Vagina (tissue), 2 donors: ENCODE data around the gene C15orf40. TPM values are rescaled to one million over a fixed set of nuclear protein-coding genes. Genes with fewer than 3 reads are reported as not detected.

ENCODE experiments used
- DNase-seq, 2 donors: peaks; one replicate each; pipeline ENCODE4 v3.0.0-alpha.2; 2017; ENCODE audit errors: extremely low spot score in 2 of 2
- H3K27ac ChIP-seq: fragments of 200-600 bp; sonication (generic); one replicate; pipeline ENCODE4 v1.5.1; 2019
- H3K27me3 ChIP-seq: fragments of 200-600 bp; sonication (generic); one replicate; pipeline ENCODE4 v1.5.1; 2019
- H3K36me3 ChIP-seq, 2 donors: fragments of 200-600 bp; sonication (generic); one replicate each; pipeline ENCODE4 v1.5.1; 2017 to 2019
- H3K4me1 ChIP-seq: fragments of 200-600 bp; sonication (generic); one replicate; pipeline ENCODE4 v1.5.1; 2019
- H3K4me3 ChIP-seq, 2 donors: fragments of 200-600 bp; sonication (generic); 1 replicate in 1 of 2; 2 replicates in 1 of 2; pipeline ENCODE4 v1.5.1; 2016 to 2019
- H3K9me3 ChIP-seq: fragments of 200-600 bp; sonication (generic); one replicate; pipeline ENCODE4 v1.5.1; 2019
- POLR2A ChIP-seq, 2 donors: fragments of 450-650 bp; IDR thresholded peaks; one replicate each; pipeline ENCODE4 v1.6.1; 2017; ENCODE audit warnings: antibody characterized with exemption in 2 of 2, mild to moderate bottlenecking in 2 of 2, moderate library complexity in 2 of 2
- POLR2AphosphoS5 ChIP-seq, 2 donors: sonication (generic); formaldehyde crosslinking; IDR thresholded peaks; one replicate each; pipeline ENCODE4 v1.9.0; 2017; ENCODE audit warnings: antibody characterized with exemption in 2 of 2, mild to moderate bottlenecking in 2 of 2, low read depth in 1 of 2; ENCODE audit not compliant: insufficient read depth in 1 of 2
- intact Hi-C: fragments of 100-400 bp; cut with DNase I; formaldehyde crosslinking; loops from one replicate; pipeline ENCODE4 v1.15.1; 2023
- total RNA-seq: library from RNA; depleted of rRNA; stranded (reverse); fragments of >200 nt; gene quantifications from one replicate; pipeline ENCODE4 v1.2.3, GENCODE V29; 2016
- TF ChIP-seq, protein P1 (sequence below), 3 experiments: fragments of 450-650 bp in 2 of 3; fragments of 200-600 bp in 1 of 3; sonication (generic) in 1 of 3; IDR thresholded peaks; one replicate each; pipeline ENCODE4 v1.5.1; 2017 to 2019; ENCODE audit warnings: antibody characterized with exemption in 3 of 3, mild to moderate bottlenecking in 2 of 3, moderate library complexity in 2 of 3

Gene C15orf40
- 6.9 TPM for total RNA-seq

- H3K27ac ChIP-seq = peak within 1 kb of the TSS; percentile 84
- peak in 1 of 2 donors; percentile 93 for DNase-seq
- peaks cover 0 to 29% of the 10 kb centered on the region in 2 donors for H3K36me3 ChIP-seq
- intact Hi-C loops = no loop called here
- H3K4me3 ChIP-seq = peak within 1 kb of the TSS; percentile 71 to 99
- H3K4me1 ChIP-seq = peaks cover 32% of the 10 kb centered on the region
- no peaks in the 10 kb centered on the region for H3K27me3 ChIP-seq
- TF ChIP-seq POLR2AphosphoS5 (IDR thresholded peaks at IDR 0.05; ENCODE audit: insufficient read depth in 1 of 2, low read depth in 1 of 2) = peak; percentile 94
- TF ChIP-seq, protein P1, sequence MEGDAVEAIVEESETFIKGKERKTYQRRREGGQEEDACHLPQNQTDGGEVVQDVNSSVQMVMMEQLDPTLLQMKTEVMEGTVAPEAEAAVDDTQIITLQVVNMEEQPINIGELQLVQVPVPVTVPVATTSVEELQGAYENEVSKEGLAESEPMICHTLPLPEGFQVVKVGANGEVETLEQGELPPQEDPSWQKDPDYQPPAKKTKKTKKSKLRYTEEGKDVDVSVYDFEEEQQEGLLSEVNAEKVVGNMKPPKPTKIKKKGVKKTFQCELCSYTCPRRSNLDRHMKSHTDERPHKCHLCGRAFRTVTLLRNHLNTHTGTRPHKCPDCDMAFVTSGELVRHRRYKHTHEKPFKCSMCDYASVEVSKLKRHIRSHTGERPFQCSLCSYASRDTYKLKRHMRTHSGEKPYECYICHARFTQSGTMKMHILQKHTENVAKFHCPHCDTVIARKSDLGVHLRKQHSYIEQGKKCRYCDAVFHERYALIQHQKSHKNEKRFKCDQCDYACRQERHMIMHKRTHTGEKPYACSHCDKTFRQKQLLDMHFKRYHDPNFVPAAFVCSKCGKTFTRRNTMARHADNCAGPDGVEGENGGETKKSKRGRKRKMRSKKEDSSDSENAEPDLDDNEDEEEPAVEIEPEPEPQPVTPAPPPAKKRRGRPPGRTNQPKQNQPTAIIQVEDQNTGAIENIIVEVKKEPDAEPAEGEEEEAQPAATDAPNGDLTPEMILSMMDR (IDR thresholded peaks at IDR 0.05) = peak; percentile 32 to 61 (median 44)
- peak in 1 of 2 donors; percentile 64 for TF ChIP-seq POLR2A (IDR thresholded peaks at IDR 0.05)
- H3K9me3 ChIP-seq = no peaks in the 10 kb centered on the region
These were observed at the start of gene C15orf40 for GRCh38 chr15:83011271-83012075. Gene C15orf40 (minus strand): TSS chr15:83011639. CDS start chr15:83011607, 32 bp downstream.

- intact Hi-C loops = no loop called here
- Histone ChIP-seq H3K27me3 (no peaks in the 10 kb centered on the region), H3K9me3 (no peaks in the 10 kb centered on the region), H3K27ac (no peak overlapping the region), H3K4me3 (no peak overlapping the region), H3K36me3 (peaks cover 0 to 17% of the 10 kb centered on the region in 2 donors), H3K4me1 (peaks cover 29% of the 10 kb centered on the region)
- TF ChIP-seq POLR2A (IDR thresholded peaks at IDR 0.05) = no peak
- TF ChIP-seq, protein P1 (IDR thresholded peaks at IDR 0.05) = no peak
- no peak for TF ChIP-seq POLR2AphosphoS5 (IDR thresholded peaks at IDR 0.05; ENCODE audit: insufficient read depth in 1 of 2, low read depth in 1 of 2)
- no peak for DNase-seq
These were observed 46.4 kb upstream of the C15orf40 start for GRCh38 chr15:83057696-83058376.

DNA sequence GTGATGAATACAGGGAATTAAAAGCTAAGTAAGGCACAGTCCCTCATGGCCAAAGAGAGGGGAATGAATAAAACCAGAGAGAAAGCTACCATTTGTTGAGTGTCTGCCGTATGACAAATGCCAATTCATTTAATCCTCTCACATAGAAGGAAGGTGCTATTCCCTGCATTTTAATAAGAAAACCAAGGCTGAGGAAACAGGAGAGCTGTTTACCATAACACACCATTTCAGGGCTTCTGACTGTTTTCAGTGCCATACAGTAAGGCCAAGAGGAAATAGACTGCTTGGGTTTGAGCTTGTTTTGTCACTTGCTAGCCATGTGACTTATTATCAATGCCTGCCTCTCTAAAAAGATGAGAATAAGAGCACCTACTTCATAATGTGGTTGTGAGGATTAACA is 45.6 kb upstream of the C15orf40 start:
- H3K4me1 ChIP-seq = peaks cover 22% of the 10 kb centered on the region
- no peak overlapping the region for H3K27ac ChIP-seq

DNA sequence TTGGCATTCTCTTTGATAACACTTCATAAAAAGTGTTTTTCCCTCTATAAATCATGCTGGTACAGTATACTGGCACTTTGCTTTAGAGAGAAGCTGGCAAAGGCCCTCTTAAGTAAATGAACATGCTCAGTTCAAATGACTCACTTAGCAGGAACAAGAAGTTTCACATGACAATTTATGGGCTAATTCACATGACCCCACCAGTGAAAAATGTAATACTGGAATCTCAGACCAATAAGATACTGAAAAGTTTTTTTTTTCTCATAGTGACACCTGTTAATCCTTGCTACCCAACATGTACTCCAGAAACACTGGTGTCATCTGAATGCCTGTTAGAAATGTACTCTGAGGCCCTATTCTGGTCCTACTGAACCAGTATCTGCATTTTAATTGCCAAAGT is 41.7 kb upstream of the C15orf40 start:
- H3K27ac ChIP-seq = no peak overlapping the region
- no peak overlapping the region for H3K4me3 ChIP-seq
- intact Hi-C loops = no loop called here
- no peaks in the 10 kb centered on the region for H3K27me3 ChIP-seq
- TF ChIP-seq POLR2A (IDR thresholded peaks at IDR 0.05) (no peak), POLR2AphosphoS5 (IDR thresholded peaks at IDR 0.05; ENCODE audit: insufficient read depth in 1 of 2, low read depth in 1 of 2) (peak in 1 of 2 donors; percentile 52)
- TF ChIP-seq, protein P1 (IDR thresholded peaks at IDR 0.05) = no peak
- no peak for DNase-seq
- H3K36me3 ChIP-seq = peaks cover 0 to 32% of the 10 kb centered on the region in 2 donors
- H3K4me1 ChIP-seq = peaks cover 8% of the 10 kb centered on the region
- H3K9me3 ChIP-seq = no peaks in the 10 kb centered on the region

More for the DNA sequence above, 45.6 kb upstream of the C15orf40 start:
- Histone ChIP-seq H3K4me3 (no peak overlapping the region), H3K9me3 (no peaks in the 10 kb centered on the region), H3K27me3 (no peaks in the 10 kb centered on the region), H3K36me3 (peaks cover 0 to 17% of the 10 kb centered on the region in 2 donors)
- TF ChIP-seq POLR2A (IDR thresholded peaks at IDR 0.05) (no peak), POLR2AphosphoS5 (IDR thresholded peaks at IDR 0.05; ENCODE audit: insufficient read depth in 1 of 2, low read depth in 1 of 2) (no peak)
- TF ChIP-seq, protein P1 (IDR thresholded peaks at IDR 0.05) = no peak
- DNase-seq = no peak
- intact Hi-C loops = no loop called here
